GM15510 (cell line): ENCODE results near the gene SPATS2.

Source experiments
- POLR2A ChIP-seq: IDR thresholded peaks from 3 replicates; pipeline ENCODE4 v1.6.1; 2011; ENCODE audit warnings: borderline replicate concordance; ENCODE audit not compliant: insufficient read length; ENCODE audit errors: extremely low read depth

Gene SPATS2

GRCh38 chr12:49540229-49541139 is 173.2 kb downstream of the SPATS2 start:
- no peak for TF ChIP-seq POLR2A

DNA sequence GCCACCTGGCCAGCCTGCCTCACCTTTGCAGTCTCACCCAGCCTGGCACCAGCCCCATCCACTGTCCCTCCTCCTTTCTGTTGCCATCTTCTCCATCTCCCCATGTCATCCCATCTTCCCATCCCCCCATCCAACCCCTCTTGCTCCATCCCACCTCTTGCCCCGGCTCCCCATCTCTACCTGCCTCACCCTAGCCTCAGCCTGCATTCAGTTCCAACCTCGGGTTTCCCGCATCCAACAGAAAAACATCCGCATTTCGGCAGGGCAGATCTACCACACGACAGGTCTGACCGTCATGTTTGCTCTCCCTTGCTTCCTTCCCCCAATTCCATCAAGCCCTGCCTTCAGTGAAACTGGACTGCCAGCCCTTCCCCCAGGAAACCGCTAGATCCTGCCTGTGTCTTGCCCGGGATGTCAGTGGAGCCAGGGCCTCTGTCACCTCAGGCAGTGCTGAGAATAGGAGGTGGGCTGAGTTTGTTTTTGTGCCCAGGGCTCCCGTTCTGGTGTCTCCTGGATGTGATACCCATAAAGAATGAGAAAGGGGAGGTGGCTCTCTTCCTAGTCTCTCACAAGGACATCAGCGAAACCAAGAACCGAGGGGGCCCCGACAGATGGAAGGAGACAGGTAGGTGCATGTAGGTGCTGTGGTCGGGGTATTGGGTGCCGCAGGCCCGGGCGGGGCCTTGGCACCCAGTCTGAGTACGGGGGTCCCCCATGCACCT is 174.0 kb downstream of the SPATS2 start:
- TF ChIP-seq POLR2A, result no peak

DNA sequence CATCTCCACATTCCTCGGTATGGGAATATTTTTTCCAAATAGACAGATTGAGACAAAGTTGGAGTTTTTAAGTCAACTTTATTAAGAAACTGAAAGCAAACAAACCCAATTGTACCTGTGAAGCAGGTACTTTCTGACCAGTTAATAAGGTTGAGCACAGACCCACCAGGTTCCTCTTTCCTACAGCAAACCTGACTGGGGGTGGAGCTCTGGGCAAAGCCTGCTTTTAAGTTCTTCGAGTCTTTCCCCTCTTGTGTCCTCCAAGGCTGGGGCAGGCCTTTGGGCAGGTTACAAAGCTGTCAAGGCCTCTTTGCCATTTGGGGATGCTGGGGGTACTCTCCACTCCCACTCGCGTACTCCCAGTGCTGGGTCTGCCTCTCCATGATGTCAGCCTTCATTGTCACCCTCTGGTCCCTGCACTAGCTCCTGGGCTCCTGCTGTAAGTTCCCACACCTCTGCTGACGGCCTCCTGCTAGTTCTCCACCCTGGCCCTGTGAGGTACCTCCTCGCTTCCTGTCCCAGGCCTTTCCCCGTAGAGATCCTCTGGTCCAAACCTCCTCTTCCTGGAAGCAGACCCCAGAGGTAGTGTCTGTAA is 174.7 kb downstream of the SPATS2 start:
- TF ChIP-seq POLR2A, result no peak

GRCh38 chr12:49542592-49543160 is 175.4 kb downstream of the SPATS2 start:
- TF ChIP-seq POLR2A, result no peak

- no peak for TF ChIP-seq POLR2A
These were observed 176.1 kb downstream of the SPATS2 start for GRCh38 chr12:49543221-49543913.

DNA sequence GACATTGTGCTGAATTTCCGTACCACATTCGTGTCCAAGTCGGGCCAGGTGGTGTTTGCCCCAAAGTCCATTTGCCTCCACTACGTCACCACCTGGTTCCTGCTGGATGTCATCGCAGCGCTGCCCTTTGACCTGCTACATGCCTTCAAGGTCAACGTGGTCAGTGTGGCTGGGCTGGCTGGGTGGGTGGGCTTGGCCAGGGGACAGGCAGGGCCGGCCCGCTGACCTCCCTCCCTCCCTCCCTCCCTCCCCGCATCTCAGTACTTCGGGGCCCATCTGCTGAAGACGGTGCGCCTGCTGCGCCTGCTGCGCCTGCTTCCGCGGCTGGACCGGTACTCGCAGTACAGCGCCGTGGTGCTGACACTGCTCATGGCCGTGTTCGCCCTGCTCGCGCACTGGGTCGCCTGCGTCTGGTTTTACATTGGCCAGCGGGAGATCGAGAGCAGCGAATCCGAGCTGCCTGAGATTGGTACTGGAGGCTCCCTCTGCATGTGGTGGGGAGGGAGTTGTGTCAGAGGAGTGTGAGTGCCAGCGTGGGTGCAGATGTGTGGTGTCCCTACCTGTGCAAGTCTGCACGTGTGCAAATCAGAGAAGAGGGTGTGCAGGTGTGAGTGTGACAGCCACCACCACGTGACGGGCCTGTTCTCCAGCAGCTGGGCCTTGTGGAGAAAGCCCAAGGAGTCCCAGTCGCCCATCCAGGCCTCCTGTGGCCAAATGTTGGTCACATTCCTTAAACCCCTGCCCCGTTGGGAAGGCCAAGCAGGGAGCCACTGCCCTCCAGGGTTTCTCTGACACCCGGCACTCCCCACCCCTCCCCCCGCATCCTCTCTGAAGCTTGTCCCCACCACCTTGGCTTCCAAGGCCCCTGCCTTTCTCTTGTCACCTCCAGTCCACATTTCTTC is 176.9 kb downstream of the SPATS2 start:
- no peak for TF ChIP-seq POLR2A

DNA sequence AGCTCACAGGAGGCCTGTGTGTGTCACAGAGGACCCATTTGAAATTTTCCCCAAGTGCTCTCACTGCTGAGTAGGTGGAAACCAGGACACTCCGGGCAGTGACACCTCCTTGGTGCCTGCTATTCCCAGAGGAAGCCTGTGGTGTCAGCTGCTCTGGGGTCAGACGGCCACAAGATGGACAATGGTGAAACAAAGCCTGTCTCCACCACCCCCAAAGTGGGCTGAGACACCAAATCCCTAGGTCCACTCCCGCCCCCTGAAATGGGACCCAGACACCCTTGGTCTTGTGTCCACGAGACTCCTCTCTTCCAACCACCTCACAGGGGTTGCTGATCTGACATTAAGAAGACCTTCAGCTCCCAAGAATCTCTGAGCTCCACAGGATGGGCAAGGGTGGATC is 178.6 kb downstream of the SPATS2 start:
- TF ChIP-seq POLR2A, result no peak

- TF ChIP-seq POLR2A, result no peak
These were observed 179.2 kb downstream of the SPATS2 start for GRCh38 chr12:49546481-49546880.

GRCh38 chr12:49547090-49547690 is 179.9 kb downstream of the SPATS2 start:
- TF ChIP-seq POLR2A, result no peak

GRCh38 chr12:49548481-49548821 is 181.2 kb downstream of the SPATS2 start:
- no peak for TF ChIP-seq POLR2A

GRCh38 chr12:49548822-49549648 is 181.8 kb downstream of the SPATS2 start:
- TF ChIP-seq POLR2A, result no peak
